Stimulated activated CD8-positive, alpha-beta memory T cell treated with anti-CD3 and anti-CD28 coated beads, Interleukin-7, amount 100 ng/mL, for 24 hours (primary cell): Measurements from ENCODE around the gene SLC43A1.

Experiments
- DNase-seq: peaks from one replicate; pipeline ENCODE4 v3.0.0-alpha.2; 2020; ENCODE audit warnings: low read depth

The SLC43A1 gene

DNA sequence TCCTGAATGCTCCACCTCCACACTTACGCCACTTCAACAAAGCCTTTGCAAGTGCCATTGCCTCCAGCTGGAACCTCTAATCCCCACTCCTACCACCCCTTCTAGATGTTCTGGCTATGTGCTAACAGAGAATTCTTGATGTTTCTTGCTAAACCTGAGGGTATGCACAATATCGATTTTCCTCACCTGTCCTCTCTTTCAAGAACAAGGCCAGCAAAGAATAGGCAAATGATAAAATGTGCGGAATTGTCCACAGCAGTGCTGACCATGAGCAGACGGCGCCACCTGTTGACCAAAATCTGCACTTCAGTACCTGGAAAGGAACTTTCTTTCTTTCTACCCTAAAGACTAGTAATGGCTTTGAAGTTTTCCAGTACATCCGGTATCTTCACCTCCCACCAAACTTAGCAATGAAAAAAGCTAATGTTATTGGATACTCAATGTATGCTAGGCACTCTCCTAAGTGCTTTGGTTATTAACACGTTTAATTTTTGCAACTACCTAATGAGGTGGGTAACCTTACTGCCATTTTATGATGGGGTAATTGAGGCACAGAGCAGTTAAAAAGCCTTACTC is 11.6 kb upstream of the SLC43A1 start:
- DNase-seq, result peak; percentile 56

DNA sequence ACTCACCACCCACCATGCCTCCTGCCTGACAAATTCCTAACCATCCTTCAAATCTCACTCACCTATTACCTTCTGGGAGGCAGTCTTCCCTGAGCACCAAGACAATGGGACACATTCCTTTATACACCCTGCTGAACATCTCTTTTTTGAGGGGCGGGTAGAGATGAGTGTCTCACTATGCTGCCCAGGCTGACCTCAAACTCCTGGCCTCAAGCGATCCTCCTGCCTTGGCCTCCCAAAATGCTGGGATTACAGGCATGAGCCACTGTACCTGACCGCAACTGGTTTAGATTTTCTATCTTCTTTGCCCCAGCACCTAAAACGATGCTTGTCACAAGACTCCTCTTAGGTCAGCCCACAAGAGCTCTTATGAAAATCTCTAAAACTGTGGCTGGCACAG is 7.9 kb upstream of the SLC43A1 start:
- DNase-seq, result no peak

DNA sequence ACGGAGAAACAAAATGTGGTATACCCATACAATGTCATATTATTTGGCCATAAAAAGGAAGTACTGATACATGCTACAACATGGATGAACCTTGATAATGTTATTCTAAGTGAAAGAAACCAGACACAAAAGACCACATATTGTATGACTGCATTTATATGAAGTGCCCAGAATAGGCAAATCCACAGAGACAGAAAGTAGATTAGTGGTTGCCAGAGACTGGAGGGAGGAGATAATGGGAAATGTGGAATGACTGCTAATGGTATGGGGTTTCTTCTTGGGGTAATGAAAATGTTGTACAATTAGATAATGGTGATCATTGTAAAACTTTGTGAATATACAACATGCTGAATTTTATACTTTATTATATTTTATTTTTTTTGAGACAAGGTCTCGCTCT is 5.6 kb upstream of the SLC43A1 start:
- DNase-seq, result no peak

DNA sequence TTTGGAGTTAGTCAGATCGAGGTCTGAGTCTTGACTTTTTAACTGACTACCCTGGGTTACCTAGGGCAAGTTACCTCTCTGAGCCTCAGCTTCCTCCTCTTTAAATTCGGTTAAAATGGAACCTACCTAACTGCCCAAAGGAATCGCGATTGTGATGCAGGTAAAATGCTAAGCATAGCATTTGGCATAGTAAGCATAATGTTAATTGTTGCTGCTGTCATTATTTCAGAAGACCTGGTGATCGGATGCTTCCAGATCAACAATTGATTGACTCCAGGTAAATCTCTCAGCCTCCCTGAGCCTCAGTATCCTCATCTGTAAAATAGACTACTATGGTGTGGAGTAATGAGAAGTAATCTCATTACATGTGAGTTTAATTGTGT is 550 bp upstream of the SLC43A1 start:
- DNase-seq, result no peak

DNA sequence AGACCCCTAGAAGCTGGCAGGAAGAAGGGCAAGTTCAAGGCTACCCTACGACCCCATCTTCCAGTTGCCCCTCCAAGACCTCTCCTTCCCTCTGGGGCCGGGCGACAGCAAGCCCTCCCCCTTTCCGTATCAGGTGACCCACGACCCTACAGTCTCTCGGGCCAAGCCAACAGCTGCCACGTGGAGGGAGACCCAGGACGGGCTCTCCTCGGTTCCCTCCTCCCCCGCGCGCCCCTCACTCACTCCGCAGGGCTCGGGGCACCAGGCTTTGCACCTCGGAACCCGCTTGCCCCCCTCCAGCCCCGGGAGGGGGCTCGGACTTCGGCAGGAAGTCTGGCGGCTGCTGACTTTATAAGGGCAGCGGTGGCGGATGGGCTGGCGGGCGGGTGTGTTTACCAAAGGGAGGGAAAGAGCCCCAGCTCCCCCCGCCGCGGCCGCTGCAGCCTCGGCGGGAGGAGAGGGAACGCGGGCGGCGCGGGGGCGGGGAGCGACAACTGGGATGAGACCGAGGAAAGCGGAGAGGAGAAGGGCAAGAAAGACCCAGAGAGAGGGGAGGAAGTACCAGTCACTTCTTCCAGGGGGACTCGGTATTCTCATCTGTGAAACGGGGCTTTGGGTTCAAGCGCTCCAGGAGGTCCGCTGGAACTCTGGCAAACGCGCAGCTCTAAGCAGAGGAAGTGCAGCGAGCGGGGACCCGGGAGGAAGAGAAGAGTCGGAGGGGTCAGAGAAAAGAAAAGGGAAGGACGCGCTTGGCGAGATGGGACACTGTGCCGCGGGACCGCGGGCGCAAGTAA is 767 bp downstream of the SLC43A1 start:
- DNase-seq, result no peak

DNA sequence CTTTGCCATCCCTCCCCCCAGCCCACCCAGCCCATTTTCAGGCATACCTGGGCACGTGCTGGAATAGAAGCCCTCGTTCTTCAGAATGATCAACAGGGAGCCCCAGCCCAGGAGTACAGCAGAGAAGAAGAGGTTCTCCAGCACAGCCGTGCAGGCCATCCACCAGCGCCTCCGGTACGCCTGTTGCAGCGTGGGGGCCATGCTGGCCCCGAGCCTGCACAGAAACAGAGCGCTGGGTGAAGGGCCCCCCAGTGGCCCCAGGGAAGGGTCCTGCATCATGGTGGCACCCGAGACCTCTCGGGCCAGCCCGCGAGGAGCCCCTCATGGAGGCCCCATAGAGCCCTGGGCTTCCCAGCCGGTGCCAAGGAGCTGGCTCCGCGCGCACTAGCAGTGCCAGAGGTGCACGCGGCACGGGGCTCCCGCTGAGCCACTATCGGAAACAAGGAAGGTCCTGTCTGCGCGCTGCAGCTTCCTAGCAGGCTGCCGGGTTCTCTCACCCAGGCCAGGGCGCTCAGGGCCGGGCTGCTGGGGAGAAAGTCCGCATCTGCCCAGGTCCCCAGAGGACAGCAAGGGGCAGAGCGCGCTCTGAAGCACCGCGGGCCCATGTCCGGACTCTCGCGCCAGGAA is 1.5 kb downstream of the SLC43A1 start:
- DNase-seq, result no peak

DNA sequence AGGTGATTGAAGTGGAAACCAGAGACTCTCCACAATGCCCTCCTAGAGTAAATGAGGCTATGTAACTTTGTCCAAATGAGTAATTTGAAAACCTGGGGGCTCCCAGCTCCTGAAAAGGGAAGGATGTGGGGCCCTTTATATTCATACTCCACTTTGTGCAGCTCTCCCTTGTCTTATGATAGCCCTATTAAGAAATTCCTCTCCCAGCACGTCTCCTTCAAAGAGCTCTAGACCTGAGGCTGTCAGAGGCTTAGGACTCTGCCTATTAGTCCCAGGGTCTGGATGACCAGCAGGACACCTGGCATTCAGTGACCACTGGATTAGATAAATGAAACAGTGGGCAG is 2.1 kb downstream of the SLC43A1 start:
- no peak for DNase-seq

DNA sequence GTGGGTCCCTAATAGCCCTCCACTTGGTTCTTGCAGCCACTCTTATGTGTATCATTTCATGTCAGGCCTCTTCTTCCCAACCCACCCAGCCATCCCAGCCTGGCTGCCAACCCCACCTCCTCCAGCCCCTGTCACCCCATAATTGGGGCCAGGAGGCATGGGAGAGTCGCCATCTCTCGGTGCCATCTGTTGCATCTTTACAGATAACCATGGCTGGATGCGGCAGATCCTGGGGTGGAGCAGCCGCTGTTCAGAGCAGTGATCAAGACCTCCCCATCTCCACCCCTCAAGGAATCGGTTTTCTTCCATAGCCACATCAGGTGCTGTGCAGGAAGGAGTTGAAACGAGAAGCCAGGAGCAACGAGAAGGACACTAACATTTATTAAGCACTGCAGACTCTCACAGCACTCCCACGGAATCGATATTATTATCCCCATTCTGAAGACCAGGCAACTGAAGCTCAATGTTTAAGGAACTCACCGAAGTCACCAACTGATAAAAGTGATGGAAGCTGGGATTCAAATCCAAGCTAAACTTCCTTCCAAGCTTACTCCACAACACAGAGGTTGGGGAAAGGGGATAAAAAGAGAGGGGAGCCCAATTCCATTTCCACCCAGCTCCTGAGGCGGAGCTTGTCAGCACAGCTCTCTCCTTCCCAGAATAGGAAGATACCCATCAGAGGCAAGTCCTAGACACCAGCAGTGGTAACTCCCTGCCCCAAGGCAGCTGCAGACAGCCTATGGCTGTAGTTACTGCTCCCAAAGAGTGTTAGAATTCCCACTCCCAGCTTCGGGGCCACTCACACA is 2.7 kb downstream of the SLC43A1 start:
- no peak for DNase-seq

DNA sequence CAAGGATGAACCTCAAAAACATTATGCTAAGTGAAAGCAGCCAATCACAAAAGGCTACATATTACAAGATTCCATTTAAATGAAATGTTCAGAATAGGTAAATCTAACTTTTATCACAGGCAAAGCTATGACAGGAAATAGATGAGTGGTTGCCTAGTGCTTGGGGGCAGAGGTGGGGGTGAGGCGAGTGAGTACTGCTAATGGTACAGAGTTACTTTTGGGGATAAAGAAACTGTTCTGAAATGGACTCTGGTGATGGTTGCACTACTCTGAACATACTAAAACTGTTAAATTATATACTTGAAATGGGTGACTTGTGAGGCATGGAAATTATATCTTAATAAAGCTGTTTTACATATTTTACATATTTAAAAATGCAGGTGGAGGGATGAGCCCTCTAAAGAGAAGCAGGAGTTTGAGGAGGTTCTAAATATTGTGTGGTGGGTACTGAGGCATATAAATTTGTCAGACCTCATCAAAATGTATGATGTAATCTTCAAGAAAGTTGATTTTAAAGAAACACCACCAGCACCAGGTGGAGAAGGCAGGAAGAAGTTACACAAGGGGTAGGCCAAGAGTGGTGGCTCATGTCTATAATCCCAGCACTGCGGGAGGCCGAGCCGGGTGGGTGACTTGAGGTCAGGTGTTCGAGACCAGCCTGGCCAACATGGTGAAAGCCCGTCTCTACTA is 3.6 kb downstream of the SLC43A1 start:
- DNase-seq, result no peak

DNA sequence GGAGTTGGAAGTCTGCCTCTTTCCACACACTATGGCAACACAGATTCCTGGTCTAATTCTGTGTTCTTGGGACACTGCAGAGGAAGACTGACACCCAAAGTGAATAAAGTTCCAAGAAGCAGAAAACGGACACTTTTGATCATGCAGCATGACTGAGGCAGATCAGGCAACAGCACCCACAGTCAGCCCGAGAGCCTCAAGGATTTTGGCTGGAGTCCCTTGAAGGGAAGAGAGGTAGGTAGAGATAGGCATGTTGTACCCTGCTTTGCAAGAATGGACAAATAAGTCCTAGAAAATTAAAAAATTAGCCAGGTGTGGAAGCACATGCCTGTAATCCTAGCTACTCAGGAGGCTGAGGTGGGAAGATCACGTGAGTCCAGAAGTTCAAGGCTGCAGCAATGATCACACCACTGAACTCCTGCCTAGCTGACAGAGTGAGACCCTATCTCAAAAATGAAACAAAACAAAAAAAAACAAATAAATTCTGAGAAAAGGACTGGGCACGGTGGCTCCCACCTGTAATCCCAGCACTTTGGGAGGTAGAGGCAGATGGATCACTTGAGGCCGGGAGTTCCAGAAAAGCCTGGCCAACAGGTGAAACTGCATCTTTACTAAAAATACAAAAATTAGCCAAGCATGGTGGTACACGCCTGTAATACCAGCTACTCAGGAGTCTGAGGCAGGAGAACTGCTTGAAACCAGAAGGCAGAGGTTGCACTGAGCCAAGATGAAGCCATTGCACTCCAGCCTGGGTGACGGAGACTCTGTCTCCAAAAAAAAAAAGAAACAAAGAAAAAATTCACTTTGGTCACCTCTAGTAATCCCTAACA is 6.9 kb downstream of the SLC43A1 start:
- no peak for DNase-seq

DNA sequence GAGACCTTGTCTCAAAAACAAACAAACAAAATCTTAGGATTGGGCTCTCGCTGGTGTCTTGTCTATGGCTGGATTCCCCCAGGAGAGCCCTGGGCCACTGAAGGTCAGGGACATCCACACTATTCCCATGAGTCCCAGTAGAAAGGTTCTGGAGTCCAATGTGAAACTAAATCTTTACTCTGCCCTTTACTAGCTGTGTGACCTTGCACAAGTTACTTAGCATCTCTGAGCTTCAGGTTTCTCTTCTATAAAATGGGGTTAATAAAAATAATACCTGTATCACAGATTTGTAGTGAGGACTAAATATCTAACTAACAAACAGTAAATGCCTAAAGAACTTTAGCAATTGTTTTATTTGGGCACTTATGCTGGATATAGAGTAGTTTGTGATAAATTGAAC is 9.0 kb downstream of the SLC43A1 start:
- DNase-seq, result no peak

DNA sequence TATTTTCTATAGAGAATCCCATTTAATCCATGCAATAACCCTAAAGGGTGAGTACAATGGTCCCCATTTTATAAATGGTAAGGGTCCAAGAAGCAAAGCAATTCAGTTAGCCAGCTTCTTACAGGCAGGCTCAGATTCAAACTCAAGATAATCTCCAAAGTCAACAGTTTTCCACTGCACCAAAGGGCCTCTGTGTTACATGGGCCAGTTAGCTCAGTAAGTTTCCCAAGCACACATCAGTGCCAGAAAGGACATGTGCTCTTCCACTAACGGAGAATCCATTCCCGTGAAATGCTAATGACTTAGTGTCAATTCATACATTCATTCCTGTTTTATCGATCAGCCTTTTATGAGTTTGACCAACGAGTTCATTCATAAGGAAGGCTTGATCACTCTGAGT is 11.0 kb downstream of the SLC43A1 start:
- DNase-seq, result no peak

DNA sequence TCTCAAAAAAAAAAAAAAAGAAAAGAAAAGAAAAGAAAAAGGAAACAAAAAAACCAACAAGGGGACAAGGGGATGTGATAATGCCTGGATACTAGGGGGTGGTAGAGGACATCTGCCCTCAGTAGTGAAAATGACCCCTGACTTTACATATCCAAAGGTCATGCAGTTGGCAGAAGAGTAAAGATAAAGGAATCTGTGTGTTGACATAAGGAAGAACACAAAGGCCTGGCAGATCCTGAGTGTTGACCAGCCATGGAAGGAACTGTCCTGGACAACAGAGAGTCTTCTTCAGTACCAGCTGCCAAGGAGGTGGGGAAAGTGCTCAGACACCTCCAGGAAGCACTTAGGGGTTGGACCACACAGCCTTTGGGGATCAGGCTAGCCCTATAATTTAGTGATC is 12.6 kb downstream of the SLC43A1 start:
- DNase-seq, result no peak

DNA sequence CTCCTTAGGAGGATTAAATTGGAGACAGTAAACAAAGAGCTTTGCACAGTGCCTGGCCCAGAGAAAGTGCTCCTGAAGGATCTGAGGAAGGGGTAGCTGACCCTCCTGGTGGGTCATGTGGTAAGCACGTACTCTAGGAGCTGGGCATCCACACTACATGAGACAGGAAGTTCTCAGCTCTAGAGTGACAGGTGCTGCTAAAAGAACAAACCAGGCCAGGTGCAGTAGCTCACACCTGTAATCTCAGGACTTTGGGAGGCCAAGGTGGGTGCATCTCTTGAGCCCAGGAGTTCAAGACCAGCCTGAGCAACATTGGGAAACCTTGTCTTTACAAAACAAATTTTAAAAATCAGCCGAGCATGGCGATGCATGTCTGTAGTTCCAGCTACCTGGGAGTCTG is 13.1 kb downstream of the SLC43A1 start:
- DNase-seq, result no peak

DNA sequence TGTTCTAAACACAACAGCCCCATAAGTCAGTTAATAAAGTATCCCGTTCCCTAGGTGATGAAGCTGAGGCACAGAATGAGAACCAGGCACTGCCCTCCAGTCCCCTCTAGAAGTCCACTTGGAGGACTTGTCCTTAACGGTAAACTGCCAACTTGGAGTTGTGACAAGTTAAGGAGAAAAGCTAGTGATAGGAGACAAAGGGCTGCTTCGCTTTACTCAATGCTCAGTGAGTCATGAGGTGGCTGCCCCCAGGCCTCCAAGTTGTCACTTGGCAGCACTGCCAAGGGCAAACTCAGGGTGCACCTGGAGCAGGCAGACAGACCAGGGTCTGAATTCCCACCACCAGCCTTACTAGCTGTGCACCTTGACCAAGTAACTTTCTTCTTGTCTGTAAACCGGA is 13.5 kb downstream of the SLC43A1 start:
- DNase-seq, result no peak

DNA sequence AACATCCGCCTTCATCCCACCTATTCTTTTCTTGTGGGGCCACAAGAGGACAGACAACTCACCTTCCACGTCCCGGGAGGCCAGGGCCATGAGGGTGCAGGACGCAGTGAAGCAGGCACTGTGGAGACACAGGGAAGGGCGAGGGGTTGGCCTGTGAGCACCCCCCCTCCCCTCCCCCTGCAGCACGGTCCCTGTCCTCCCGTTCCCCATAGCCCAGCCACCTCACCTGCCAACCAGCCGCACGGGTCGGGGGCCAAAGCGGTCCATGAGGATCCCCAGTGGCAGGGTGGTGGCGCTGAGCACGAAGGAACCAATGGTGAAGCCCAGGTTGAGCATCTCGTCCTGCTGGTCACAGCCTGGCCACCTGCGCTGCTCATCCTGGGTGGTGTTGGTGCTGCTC is 14.6 kb downstream of the SLC43A1 start:
- no peak for DNase-seq

DNA sequence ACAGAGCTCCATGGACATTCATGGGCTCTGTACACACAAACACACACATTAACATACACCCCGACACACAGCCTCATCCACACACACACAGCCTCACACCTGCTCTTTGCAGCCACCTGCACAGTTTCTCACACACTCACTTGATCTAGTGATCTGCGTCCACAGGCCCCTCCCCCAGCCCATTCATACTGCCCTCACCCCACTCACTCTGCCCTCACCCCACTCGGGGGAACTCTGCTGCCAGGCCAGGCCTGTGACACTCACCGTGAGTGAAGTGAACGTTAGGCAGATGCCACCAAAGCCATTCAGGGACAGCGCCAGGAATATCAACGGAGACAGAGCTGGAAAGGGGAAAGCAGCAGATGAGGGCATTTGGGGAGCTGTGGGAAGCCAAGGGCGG is 15.0 kb downstream of the SLC43A1 start:
- DNase-seq, result no peak

DNA sequence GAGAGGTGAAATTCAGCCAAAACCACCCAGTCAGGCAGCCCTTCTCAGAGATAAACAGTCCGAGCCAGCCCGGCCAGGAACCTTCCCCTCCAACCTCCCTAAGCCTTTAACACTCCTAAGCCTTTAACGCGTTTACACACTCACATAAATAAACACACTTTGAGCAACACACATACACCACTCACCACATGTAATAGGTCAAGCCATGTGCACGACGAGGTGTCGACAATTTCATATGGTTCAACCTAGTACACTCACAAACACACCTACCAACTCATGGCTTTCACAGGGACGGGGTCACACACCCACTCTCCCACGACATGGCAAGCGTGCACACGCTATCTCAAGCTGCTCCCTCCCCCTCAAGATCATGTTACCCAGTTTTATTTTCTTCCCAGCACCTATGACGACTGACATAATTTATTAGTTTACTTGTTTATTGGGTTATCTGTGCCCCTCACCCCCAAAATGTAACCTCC is 15.5 kb downstream of the SLC43A1 start:
- no peak for DNase-seq

DNA sequence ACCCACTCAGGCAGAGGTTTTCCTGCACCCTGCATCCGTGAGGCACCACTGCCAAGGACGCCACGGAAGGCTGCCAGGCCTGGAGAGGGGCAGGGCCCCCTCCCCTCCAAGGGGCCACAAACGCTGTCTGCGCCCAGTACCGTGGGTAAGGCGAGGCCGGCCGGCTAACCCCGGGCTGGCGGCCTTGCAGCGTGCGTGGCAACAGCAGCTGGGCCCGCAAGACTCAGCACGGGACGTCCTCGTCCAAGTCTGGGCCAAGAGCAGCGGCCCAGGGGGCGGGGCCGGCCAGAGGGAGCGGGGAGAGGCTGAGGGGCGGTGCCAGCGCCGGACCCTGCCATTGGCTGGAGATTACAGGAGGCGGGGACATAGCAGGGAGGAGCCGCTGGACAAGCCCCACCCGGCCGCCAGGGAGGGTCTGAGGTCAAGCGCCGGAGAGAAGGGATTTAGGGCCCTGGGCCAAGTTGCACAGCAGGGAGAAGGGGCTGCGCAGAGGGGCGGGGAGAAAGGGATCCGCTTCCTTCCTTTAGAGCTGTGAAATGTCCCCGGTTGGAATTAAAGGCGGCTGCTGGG is 16.0 kb downstream of the SLC43A1 start:
- DNase-seq, result no peak

DNA sequence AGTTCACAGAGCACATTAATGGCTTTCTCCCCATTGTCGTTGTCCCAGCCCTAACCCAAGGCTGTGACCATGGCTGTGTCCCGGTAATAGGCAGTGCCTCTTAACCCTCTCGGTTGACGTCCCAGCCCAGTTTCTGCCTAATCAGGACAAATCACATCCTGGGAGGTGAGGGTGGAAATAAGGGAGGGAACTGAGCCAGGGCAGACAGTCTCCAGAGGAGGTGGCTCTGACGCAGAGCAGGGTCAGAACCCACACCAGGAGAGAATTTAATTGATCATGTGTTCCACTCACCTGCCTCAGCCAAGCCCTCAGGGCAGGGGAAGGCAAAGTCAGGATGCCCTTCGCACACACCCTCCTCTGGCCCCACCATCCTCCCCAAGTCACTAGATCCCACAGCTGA is 17.0 kb downstream of the SLC43A1 start:
- DNase-seq, result no peak
